NCI-H345 treated with DMSO at 0.1 percent for 48 hours (cell line): Measurements from ENCODE around the gene ATP8B3.
"Not testable (repeated sequence)": the region's sequence is repeated elsewhere in the genome, so short reads cannot be mapped to it uniquely, and the experiment has no call there.

Source experiments
- DNase-seq: peaks from one replicate; lab custom pipeline; 2025; ENCODE audit not compliant: unreplicated experiment; lab: John Stamatoyannopoulos, UW

The ATP8B3 gene

GRCh38 chr19:1797313-1797712, 14.8 kb downstream of the ATP8B3 start:
- not testable (repeated sequence) for DNase-seq

GRCh38 chr19:1796395-1797142, 15.5 kb downstream of the ATP8B3 start:
- no peak for DNase-seq

GRCh38 chr19:1794424-1795172, 17.5 kb downstream of the ATP8B3 start:
- no peak for DNase-seq

- no peak for DNase-seq
These were observed 20.2 kb downstream of the ATP8B3 start for GRCh38 chr19:1791879-1792278.

GRCh38 chr19:1790054-1790792, 21.9 kb downstream of the ATP8B3 start:
- no peak for DNase-seq

GRCh38 chr19:1789261-1790041, 22.6 kb downstream of the ATP8B3 start:
- no peak for DNase-seq

GRCh38 chr19:1787116-1787515, 25.0 kb downstream of the ATP8B3 start:
- DNase-seq = no peak

- DNase-seq = no peak
These were observed 25.4 kb downstream of the ATP8B3 start for GRCh38 chr19:1786668-1787067.

GRCh38 chr19:1785310-1785709, 26.8 kb downstream of the ATP8B3 start:
- DNase-seq = no peak

- DNase-seq = no peak
These were observed 28.2 kb downstream of the ATP8B3 start for GRCh38 chr19:1783874-1784273.

- no peak for DNase-seq
These were observed 28.7 kb downstream of the ATP8B3 start for GRCh38 chr19:1783354-1783753.

GRCh38 chr19:1782521-1782920, 29.6 kb downstream of the ATP8B3 start:
- no peak for DNase-seq

- no peak for DNase-seq
These were observed 31.7 kb downstream of the ATP8B3 start for GRCh38 chr19:1780272-1780958.

- no peak for DNase-seq
These were observed 32.5 kb downstream of the ATP8B3 start for GRCh38 chr19:1779574-1779973.

- DNase-seq = no peak
These were observed 34.9 kb downstream of the ATP8B3 start for GRCh38 chr19:1777149-1777548.

- no peak for DNase-seq
These were observed 35.4 kb downstream of the ATP8B3 start for GRCh38 chr19:1776606-1777147.

GRCh38 chr19:1775951-1776605, 36.0 kb downstream of the ATP8B3 start:
- DNase-seq = no peak

GRCh38 chr19:1774989-1775772, 36.9 kb downstream of the ATP8B3 start:
- no peak for DNase-seq

GRCh38 chr19:1773184-1773583, 38.9 kb downstream of the ATP8B3 start:
- DNase-seq = no peak
